ENCODE data around the gene RALB. TPM values are rescaled to one million over a fixed set of nuclear protein-coding genes. Genes with fewer than 3 reads are reported as not detected.

RALB gene
- polyA plus RNA-seq, 1 donor (not counting 4 experiments of a cell fraction or from before 2014, with no cell fraction given): 80.8 TPM

DNA sequence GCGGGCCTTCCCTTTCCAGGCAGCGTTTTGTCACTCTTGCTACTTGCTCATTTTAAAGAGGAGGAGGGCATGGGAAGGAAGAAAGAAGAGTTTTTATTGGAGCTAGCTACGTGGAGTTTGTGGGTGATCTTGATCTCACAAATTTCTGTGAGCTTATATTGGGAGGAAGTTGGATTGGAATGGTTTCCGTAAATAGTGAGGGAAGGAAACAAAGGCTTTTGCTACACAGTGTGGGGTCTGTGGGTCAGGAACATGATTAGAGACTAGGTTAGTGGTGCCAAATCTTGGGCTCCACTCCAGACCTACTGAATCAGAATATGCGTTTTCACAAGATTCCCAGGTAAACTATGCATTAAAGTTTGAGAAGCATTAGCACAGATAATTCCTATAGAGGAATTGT, 8.1 kb downstream of the RALB start:
- Histone ChIP-seq H3K4me3 (ENCODE audit: control insufficient read depth in 2 of 3, extremely low read depth in 1 of 3, insufficient read depth in 2 of 3, low read depth in 1 of 3, low read length in 3 of 3) (no peak overlapping the region), H4K20me1 (ENCODE audit: control insufficient read depth, extremely low read depth, insufficient read depth, low read length) (peaks cover 5% of the 10 kb centered on the region), H3K9me3 (ENCODE audit: control insufficient read depth, low read depth, low read length) (no peaks in the 10 kb centered on the region), H3K4me1 (ENCODE audit: control insufficient read depth, extremely low read depth, insufficient read depth, low read length) (peaks cover 16% of the 10 kb centered on the region), H3K27ac (ENCODE audit: control insufficient read depth, insufficient read depth, low read length) (no peak overlapping the region), H3K27me3 (ENCODE audit: control insufficient read depth, extremely low read depth, insufficient read depth, low read length) (no peaks in the 10 kb centered on the region), H3K9me1 (ENCODE audit: control insufficient read depth, extremely low read depth, insufficient read depth, low read length) (no peaks in the 10 kb centered on the region), H2AFZ (ENCODE audit: control insufficient read depth, low read length) (no peak overlapping the region), H3K36me3 (ENCODE audit: control insufficient read depth in 2 of 2, extremely low read depth in 1 of 2, insufficient read depth in 2 of 2, low read length in 2 of 2) (peaks cover 5 to 8% of the 10 kb centered on the region in 2 experiments), H3K4me2 (ENCODE audit: control insufficient read depth, extremely low read depth, insufficient read depth, low read depth, low read length) (no peak overlapping the region), H3K79me2 (ENCODE audit: control insufficient read depth, insufficient read depth, low read length) (peaks cover 70% of the 10 kb centered on the region), H3K9ac (ENCODE audit: control insufficient read depth, extremely low read depth, insufficient read depth, low read length) (no peak overlapping the region)
- no peak for TF ChIP-seq EZH2 (IDR thresholded peaks at IDR 0.05; ENCODE audit: low read length)
- TF ChIP-seq, protein P1, sequence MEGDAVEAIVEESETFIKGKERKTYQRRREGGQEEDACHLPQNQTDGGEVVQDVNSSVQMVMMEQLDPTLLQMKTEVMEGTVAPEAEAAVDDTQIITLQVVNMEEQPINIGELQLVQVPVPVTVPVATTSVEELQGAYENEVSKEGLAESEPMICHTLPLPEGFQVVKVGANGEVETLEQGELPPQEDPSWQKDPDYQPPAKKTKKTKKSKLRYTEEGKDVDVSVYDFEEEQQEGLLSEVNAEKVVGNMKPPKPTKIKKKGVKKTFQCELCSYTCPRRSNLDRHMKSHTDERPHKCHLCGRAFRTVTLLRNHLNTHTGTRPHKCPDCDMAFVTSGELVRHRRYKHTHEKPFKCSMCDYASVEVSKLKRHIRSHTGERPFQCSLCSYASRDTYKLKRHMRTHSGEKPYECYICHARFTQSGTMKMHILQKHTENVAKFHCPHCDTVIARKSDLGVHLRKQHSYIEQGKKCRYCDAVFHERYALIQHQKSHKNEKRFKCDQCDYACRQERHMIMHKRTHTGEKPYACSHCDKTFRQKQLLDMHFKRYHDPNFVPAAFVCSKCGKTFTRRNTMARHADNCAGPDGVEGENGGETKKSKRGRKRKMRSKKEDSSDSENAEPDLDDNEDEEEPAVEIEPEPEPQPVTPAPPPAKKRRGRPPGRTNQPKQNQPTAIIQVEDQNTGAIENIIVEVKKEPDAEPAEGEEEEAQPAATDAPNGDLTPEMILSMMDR (optimal IDR thresholded peaks at IDR 0.05 in 1 of 3, IDR thresholded peaks at IDR 0.05 in 1 of 3, conservative IDR thresholded peaks at IDR 0.05 in 1 of 3; ENCODE audit: extremely low read depth in 1 of 3, insufficient read depth in 2 of 3, low read length in 3 of 3): no peak
- DNase-seq (ENCODE audit: low read depth, low spot score): no peak
- no peak for FAIRE-seq
- dilution Hi-C loops (cut with MboI; ENCODE audit: extremely low pct_ligation_motif_present, low sequenced_read_pairs): no loop called here

DNA sequence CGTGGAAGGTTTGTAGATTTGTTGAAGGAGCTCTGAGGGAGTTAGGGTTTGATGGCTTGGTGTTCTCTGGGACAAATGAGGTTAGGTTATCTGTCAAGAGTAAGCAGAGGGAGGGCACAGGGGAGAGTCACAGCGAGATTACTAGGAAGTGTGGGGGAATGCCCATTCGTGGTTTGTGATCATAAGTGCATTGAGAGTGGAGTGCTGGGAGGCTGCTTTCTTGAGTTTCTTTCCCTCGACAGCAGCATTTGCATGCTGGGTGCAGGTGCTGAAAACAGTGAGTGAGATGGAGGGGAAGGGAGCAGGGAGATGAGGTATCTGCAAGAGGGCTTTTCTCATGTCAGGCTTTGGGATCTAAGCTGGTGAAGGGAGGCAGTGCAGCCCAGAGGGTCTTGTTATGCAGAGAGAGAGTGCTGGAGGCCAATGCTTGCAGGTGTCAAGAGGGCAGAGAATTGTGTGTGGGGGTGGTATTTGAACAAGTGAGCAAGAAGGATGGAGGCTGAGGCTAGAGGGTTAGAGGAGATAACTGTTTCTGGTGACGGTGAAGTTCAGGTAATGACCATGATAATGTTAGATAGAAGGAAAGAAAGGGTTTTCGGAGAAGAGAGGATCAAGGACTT, 8.8 kb downstream of the RALB start:
- Histone ChIP-seq H3K36me3 (ENCODE audit: control insufficient read depth in 2 of 2, extremely low read depth in 1 of 2, insufficient read depth in 2 of 2, low read length in 2 of 2) (peaks cover 5% of the 10 kb centered on the region in 2 experiments), H2AFZ (ENCODE audit: control insufficient read depth, low read length) (no peak overlapping the region), H3K4me3 (ENCODE audit: control insufficient read depth in 2 of 3, extremely low read depth in 1 of 3, insufficient read depth in 2 of 3, low read depth in 1 of 3, low read length in 3 of 3) (no peak overlapping the region), H3K27me3 (ENCODE audit: control insufficient read depth, extremely low read depth, insufficient read depth, low read length) (no peaks in the 10 kb centered on the region), H3K9me1 (ENCODE audit: control insufficient read depth, extremely low read depth, insufficient read depth, low read length) (no peaks in the 10 kb centered on the region), H4K20me1 (ENCODE audit: control insufficient read depth, extremely low read depth, insufficient read depth, low read length) (peaks cover 5% of the 10 kb centered on the region), H3K4me2 (ENCODE audit: control insufficient read depth, extremely low read depth, insufficient read depth, low read depth, low read length) (no peak overlapping the region), H3K79me2 (ENCODE audit: control insufficient read depth, insufficient read depth, low read length) (peaks cover 68% of the 10 kb centered on the region), H3K27ac (ENCODE audit: control insufficient read depth, insufficient read depth, low read length) (no peak overlapping the region), H3K4me1 (ENCODE audit: control insufficient read depth, extremely low read depth, insufficient read depth, low read length) (peaks cover 16% of the 10 kb centered on the region), H3K9me3 (ENCODE audit: control insufficient read depth, low read depth, low read length) (no peaks in the 10 kb centered on the region), H3K9ac (ENCODE audit: control insufficient read depth, extremely low read depth, insufficient read depth, low read length) (no peak overlapping the region)
- DNase-seq (ENCODE audit: low read depth, low spot score) (no peak), FAIRE-seq (no peak)
- dilution Hi-C loops (cut with MboI; ENCODE audit: extremely low pct_ligation_motif_present, low sequenced_read_pairs): no loop called here
- TF ChIP-seq, protein P1 (optimal IDR thresholded peaks at IDR 0.05 in 1 of 3, IDR thresholded peaks at IDR 0.05 in 1 of 3, conservative IDR thresholded peaks at IDR 0.05 in 1 of 3; ENCODE audit: extremely low read depth in 1 of 3, insufficient read depth in 2 of 3, low read length in 3 of 3): no peak
- TF ChIP-seq EZH2 (IDR thresholded peaks at IDR 0.05; ENCODE audit: low read length): no peak
